HuH-7 (cell line): Measurements from ENCODE around the gene HLCS.
"Not testable (repeated sequence)": the region's sequence is repeated elsewhere in the genome, so short reads cannot be mapped to it uniquely, and the experiment has no call there.

Experiments used
- DNase-seq: peaks from one replicate; pipeline ENCODE4 v3.0.0; 2011; ENCODE audit warnings: low spot score

HLCS gene

GRCh38 chr21:36848730-36849274, 117.7 kb downstream of the HLCS start:
- DNase-seq: no peak

- no peak for DNase-seq
Observed at GRCh38 chr21:36847189-36847588, 119.3 kb downstream of the HLCS start.

GRCh38 chr21:36846631-36847030, 119.8 kb downstream of the HLCS start:
- DNase-seq: no peak

GRCh38 chr21:36845790-36846189, 120.7 kb downstream of the HLCS start:
- no peak for DNase-seq

- no peak for DNase-seq
Observed at GRCh38 chr21:36845070-36845469, 121.4 kb downstream of the HLCS start.

- no peak for DNase-seq
Observed at GRCh38 chr21:36841866-36842265, 124.6 kb downstream of the HLCS start.

- no peak for DNase-seq
Observed at GRCh38 chr21:36839735-36840134, 126.7 kb downstream of the HLCS start.

GRCh38 chr21:36839123-36839522, 127.3 kb downstream of the HLCS start:
- DNase-seq: no peak

GRCh38 chr21:36835383-36835795, 131.1 kb downstream of the HLCS start:
- no peak for DNase-seq

- DNase-seq: no peak
Observed at GRCh38 chr21:36834192-36834591, 132.3 kb downstream of the HLCS start.

GRCh38 chr21:36830100-36830499, 136.4 kb downstream of the HLCS start:
- DNase-seq: no peak

GRCh38 chr21:36828891-36829515, 137.5 kb downstream of the HLCS start:
- no peak for DNase-seq

GRCh38 chr21:36828208-36828607, 138.3 kb downstream of the HLCS start:
- DNase-seq: no peak

- DNase-seq: no peak
Observed at GRCh38 chr21:36825658-36826057, 140.8 kb downstream of the HLCS start.

GRCh38 chr21:36821032-36821299, 145.5 kb downstream of the HLCS start:
- DNase-seq: no peak

- no peak for DNase-seq
Observed at GRCh38 chr21:36820176-36821031, 146.1 kb downstream of the HLCS start.

- no peak for DNase-seq
Observed at GRCh38 chr21:36817732-36818450, 148.6 kb downstream of the HLCS start.

- no peak for DNase-seq
Observed at GRCh38 chr21:36816561-36817130, 149.8 kb downstream of the HLCS start.

GRCh38 chr21:36816026-36816425, 150.4 kb downstream of the HLCS start:
- not testable (repeated sequence) for DNase-seq

- DNase-seq: no peak
Observed at GRCh38 chr21:36815284-36815683, 151.2 kb downstream of the HLCS start.

- no peak for DNase-seq
Observed at GRCh38 chr21:36813052-36813451, 153.4 kb downstream of the HLCS start.

- no peak for DNase-seq
Observed at GRCh38 chr21:36811762-36812161, 154.7 kb downstream of the HLCS start.

GRCh38 chr21:36810443-36810842, 156.0 kb downstream of the HLCS start:
- no peak for DNase-seq
